ENCODE measurements around the gene NBPF14. TPM values are rescaled to one million over a fixed set of nuclear protein-coding genes. Genes with fewer than 3 reads are reported as not detected.
"Not testable (repeated sequence)": the region's sequence is repeated elsewhere in the genome, so short reads cannot be mapped to it uniquely, and the experiment has no call there.

The NBPF14 gene
- 10 to 100 TPM; 24.8 to 26.8 TPM for total RNA-seq
- polyA plus RNA-seq (ENCODE audit: insufficient read length in 2 of 2), result 10 to 100 TPM; 10.7 to 13.2 TPM
- long read RNA-seq, donor 1, partial matches to known transcripts, result 0 of 1 reads
- long read RNA-seq, donor 1, other reads (novel, unspliced or antisense), result 0 of 1 reads
- long read RNA-seq, donor 2, result 0 reads
- long read RNA-seq, donor 3, result 0 reads
- long read RNA-seq, donor 4, result 0 reads

- not testable (repeated sequence) for H3K36me3 ChIP-seq (ENCODE audit: control insufficient read depth, insufficient read depth, low read length); H3K9me3 ChIP-seq (ENCODE audit: control insufficient read depth, insufficient read depth, low read length); H3K4me3 ChIP-seq (ENCODE audit: low read depth, low read length); H3K27ac ChIP-seq (ENCODE audit: low read depth, low read length); H3K27me3 ChIP-seq (ENCODE audit: control insufficient read depth, insufficient read depth, low read length); DNase-seq (ENCODE audit: low read depth in 4 of 6, low spot score in 6 of 6); H3K4me1 ChIP-seq (ENCODE audit: control insufficient read depth, insufficient read depth, low read length)
- no CpG with 5 or more reads among the region's 5 CpGs for WGBS (ENCODE audit: insufficient coverage)
Observed at GRCh38 chr1:148595911-148596310, at the start of gene NBPF14. Gene NBPF14, minus strand, starts transcription at chr1:148596011. Its CDS starts 294 bp downstream, at chr1:148595717.

GRCh38 chr1:148625451-148625850 lies 29.6 kb upstream of the NBPF14 start:
- H3K9me3 ChIP-seq (ENCODE audit: control insufficient read depth, insufficient read depth, low read length); H3K36me3 ChIP-seq (ENCODE audit: control insufficient read depth, insufficient read depth, low read length); H3K4me1 ChIP-seq (ENCODE audit: control insufficient read depth, insufficient read depth, low read length); DNase-seq (ENCODE audit: low read depth in 4 of 6, low spot score in 6 of 6); H3K27me3 ChIP-seq (ENCODE audit: control insufficient read depth, insufficient read depth, low read length): not testable (repeated sequence)
- Histone ChIP-seq H3K27ac (ENCODE audit: low read depth, low read length) (peak overlapping the region; percentile 47), H3K4me3 (ENCODE audit: low read depth, low read length) (peak overlapping the region; percentile 16)
- no CpG with 5 or more reads among the region's 6 CpGs for WGBS (ENCODE audit: insufficient coverage)

GRCh38 chr1:148618216-148618615 lies 22.4 kb upstream of the NBPF14 start:
- H3K9me3 ChIP-seq (ENCODE audit: control insufficient read depth, insufficient read depth, low read length); DNase-seq (ENCODE audit: low read depth in 4 of 6, low spot score in 6 of 6); H3K27ac ChIP-seq (ENCODE audit: low read depth, low read length); H3K36me3 ChIP-seq (ENCODE audit: control insufficient read depth, insufficient read depth, low read length); H3K27me3 ChIP-seq (ENCODE audit: control insufficient read depth, insufficient read depth, low read length); H3K4me3 ChIP-seq (ENCODE audit: low read depth, low read length); H3K4me1 ChIP-seq (ENCODE audit: control insufficient read depth, insufficient read depth, low read length): not testable (repeated sequence)
- WGBS (ENCODE audit: insufficient coverage), result no CpG with 5 or more reads among the region's 1 CpG

GRCh38 chr1:148605266-148605665 lies 9.5 kb upstream of the NBPF14 start:
- H3K27ac ChIP-seq (ENCODE audit: low read depth, low read length); H3K27me3 ChIP-seq (ENCODE audit: control insufficient read depth, insufficient read depth, low read length); H3K4me1 ChIP-seq (ENCODE audit: control insufficient read depth, insufficient read depth, low read length); H3K9me3 ChIP-seq (ENCODE audit: control insufficient read depth, insufficient read depth, low read length); H3K36me3 ChIP-seq (ENCODE audit: control insufficient read depth, insufficient read depth, low read length); H3K4me3 ChIP-seq (ENCODE audit: low read depth, low read length): not testable (repeated sequence)
- no CpG with 5 or more reads among the region's 2 CpGs for WGBS (ENCODE audit: insufficient coverage)
- peak in 2 of 6 donors; percentile 0 for DNase-seq (ENCODE audit: low read depth in 4 of 6, low spot score in 6 of 6)

GRCh38 chr1:148595360-148595759 lies 451 bp downstream of the NBPF14 start:
- H3K9me3 ChIP-seq (ENCODE audit: control insufficient read depth, insufficient read depth, low read length); H3K27me3 ChIP-seq (ENCODE audit: control insufficient read depth, insufficient read depth, low read length); H3K36me3 ChIP-seq (ENCODE audit: control insufficient read depth, insufficient read depth, low read length); H3K4me3 ChIP-seq (ENCODE audit: low read depth, low read length); H3K4me1 ChIP-seq (ENCODE audit: control insufficient read depth, insufficient read depth, low read length); H3K27ac ChIP-seq (ENCODE audit: low read depth, low read length); DNase-seq (ENCODE audit: low read depth in 4 of 6, low spot score in 6 of 6): not testable (repeated sequence)
- WGBS (ENCODE audit: insufficient coverage), result no CpG with 5 or more reads among the region's 5 CpGs

- H3K4me1 ChIP-seq (ENCODE audit: control insufficient read depth, insufficient read depth, low read length); H3K9me3 ChIP-seq (ENCODE audit: control insufficient read depth, insufficient read depth, low read length); DNase-seq (ENCODE audit: low read depth in 4 of 6, low spot score in 6 of 6); H3K27ac ChIP-seq (ENCODE audit: low read depth, low read length); H3K27me3 ChIP-seq (ENCODE audit: control insufficient read depth, insufficient read depth, low read length); H3K4me3 ChIP-seq (ENCODE audit: low read depth, low read length); H3K36me3 ChIP-seq (ENCODE audit: control insufficient read depth, insufficient read depth, low read length): not testable (repeated sequence)
- no CpG with 5 or more reads among the region's 5 CpGs for WGBS (ENCODE audit: insufficient coverage)
Observed at GRCh38 chr1:148591098-148591497, 4.7 kb downstream of the NBPF14 start.

- H3K9me3 ChIP-seq (ENCODE audit: control insufficient read depth, insufficient read depth, low read length); DNase-seq (ENCODE audit: low read depth in 4 of 6, low spot score in 6 of 6); H3K4me3 ChIP-seq (ENCODE audit: low read depth, low read length); H3K36me3 ChIP-seq (ENCODE audit: control insufficient read depth, insufficient read depth, low read length); H3K4me1 ChIP-seq (ENCODE audit: control insufficient read depth, insufficient read depth, low read length); H3K27ac ChIP-seq (ENCODE audit: low read depth, low read length); H3K27me3 ChIP-seq (ENCODE audit: control insufficient read depth, insufficient read depth, low read length): not testable (repeated sequence)
- WGBS (ENCODE audit: insufficient coverage), result no CpG with 5 or more reads among the region's 4 CpGs
Observed at GRCh38 chr1:148532158-148532557, 63.7 kb downstream of the NBPF14 start.

GRCh38 chr1:148529101-148529567 lies 66.7 kb downstream of the NBPF14 start:
- H3K27ac ChIP-seq (ENCODE audit: low read depth, low read length); H3K4me1 ChIP-seq (ENCODE audit: control insufficient read depth, insufficient read depth, low read length); H3K9me3 ChIP-seq (ENCODE audit: control insufficient read depth, insufficient read depth, low read length); H3K27me3 ChIP-seq (ENCODE audit: control insufficient read depth, insufficient read depth, low read length); H3K36me3 ChIP-seq (ENCODE audit: control insufficient read depth, insufficient read depth, low read length): not testable (repeated sequence)
- DNase-seq (ENCODE audit: low read depth in 4 of 6, low spot score in 6 of 6), result peak in 3 of 6 donors; percentile 4 to 70 (median 47)
- WGBS (ENCODE audit: insufficient coverage), result no CpG with 5 or more reads among the region's 25 CpGs
- peak overlapping the region; percentile 5 for H3K4me3 ChIP-seq (ENCODE audit: low read depth, low read length)

GRCh38 chr1:148528591-148528990 lies 67.2 kb downstream of the NBPF14 start:
- not testable (repeated sequence) for H3K9me3 ChIP-seq (ENCODE audit: control insufficient read depth, insufficient read depth, low read length); H3K4me1 ChIP-seq (ENCODE audit: control insufficient read depth, insufficient read depth, low read length); H3K27ac ChIP-seq (ENCODE audit: low read depth, low read length); H3K27me3 ChIP-seq (ENCODE audit: control insufficient read depth, insufficient read depth, low read length); H3K36me3 ChIP-seq (ENCODE audit: control insufficient read depth, insufficient read depth, low read length); DNase-seq (ENCODE audit: low read depth in 4 of 6, low spot score in 6 of 6); H3K4me3 ChIP-seq (ENCODE audit: low read depth, low read length)
- no CpG with 5 or more reads among the region's 24 CpGs for WGBS (ENCODE audit: insufficient coverage)

- not testable (repeated sequence) for H3K27me3 ChIP-seq (ENCODE audit: control insufficient read depth, insufficient read depth, low read length)
- WGBS (ENCODE audit: insufficient coverage), result no CpG with 5 or more reads among the region's 2 CpGs
Observed at GRCh38 chr1:148526587-148526986, 69.2 kb downstream of the NBPF14 start.

More at GRCh38 chr1:148526587-148526986, 69.2 kb downstream of the NBPF14 start:
- not testable (repeated sequence) for H3K9me3 ChIP-seq (ENCODE audit: control insufficient read depth, insufficient read depth, low read length); DNase-seq (ENCODE audit: low read depth in 4 of 6, low spot score in 6 of 6); H3K36me3 ChIP-seq (ENCODE audit: control insufficient read depth, insufficient read depth, low read length); H3K4me1 ChIP-seq (ENCODE audit: control insufficient read depth, insufficient read depth, low read length); H3K4me3 ChIP-seq (ENCODE audit: low read depth, low read length); H3K27ac ChIP-seq (ENCODE audit: low read depth, low read length)

Measured in spinal cord (tissue), 10 donors.